ENCODE data around the gene POLR2H.

POLR2H gene

DNA sequence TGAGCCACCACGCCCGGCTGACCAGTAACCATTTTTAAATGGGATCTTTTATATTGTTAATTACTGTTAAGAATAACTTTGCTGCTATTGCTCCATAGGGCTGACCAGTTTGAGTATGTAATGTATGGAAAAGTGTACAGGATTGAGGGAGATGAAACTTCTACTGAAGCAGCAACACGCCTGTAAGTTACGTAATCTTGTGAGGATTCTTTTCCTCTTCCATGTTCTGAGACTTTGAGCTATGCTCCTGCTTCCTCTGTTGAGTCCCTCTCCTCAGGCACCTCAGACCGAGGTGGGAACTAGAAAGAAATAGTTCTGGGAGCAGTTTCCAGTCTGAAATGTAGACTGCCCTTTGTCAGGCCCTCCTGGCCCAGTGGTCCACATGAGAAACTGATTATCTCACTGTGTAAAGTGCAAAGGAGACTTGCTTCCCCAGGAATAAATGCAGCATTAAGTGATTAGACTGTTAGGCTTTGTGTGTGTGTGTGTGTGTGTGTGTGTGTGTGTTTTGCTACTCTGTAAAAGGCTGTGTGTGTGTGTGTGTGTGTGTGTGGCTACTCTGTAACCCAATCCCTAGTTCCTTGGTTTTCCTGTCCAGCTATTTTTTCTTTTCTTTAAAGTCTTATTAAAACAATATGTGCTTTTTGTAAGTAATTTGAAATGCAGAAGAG is 5.2 kb downstream of the POLR2H start:
- H3K9ac ChIP-seq (ENCODE audit: low read length): no peak overlapping the region
- peaks cover 8% of the 10 kb centered on the region for H3K79me1 ChIP-seq (ENCODE audit: low read length)
- DNase-seq: no peak
- H3K4me2 ChIP-seq (ENCODE audit: low read length): no peak overlapping the region
- H4K8ac ChIP-seq (ENCODE audit: low read depth, low read length): no peak overlapping the region
- no peak overlapping the region for H3K23ac ChIP-seq (ENCODE audit: low read length)
- H3K4me1 ChIP-seq (ENCODE audit: control insufficient read depth, low read depth, low read length): peaks cover 3% of the 10 kb centered on the region
- no peaks in the 10 kb centered on the region for H3K27me3 ChIP-seq (ENCODE audit: insufficient read depth, low read length, poor library complexity)
- no peak overlapping the region for H3K4ac ChIP-seq (ENCODE audit: low read depth, low read length)
- no peak overlapping the region for H3K18ac ChIP-seq (ENCODE audit: low read length)
- WGBS (ENCODE audit: extremely low coverage, insufficient coverage, low lambda C conversion rate): no CpG with 5 or more reads among the region's 5 CpGs
- H2BK5ac ChIP-seq (ENCODE audit: low read length): no peak overlapping the region
- no peak overlapping the region for H2BK15ac ChIP-seq (replicated peaks; ENCODE audit: low read depth)
- peaks cover 11% of the 10 kb centered on the region for H3K79me2 ChIP-seq (ENCODE audit: control insufficient read depth, insufficient read depth, low read length)
- H3K27ac ChIP-seq (ENCODE audit: low read depth, low read length): no peak overlapping the region
- H2BK120ac ChIP-seq (ENCODE audit: low read depth, low read length): no peak overlapping the region
- peaks cover 10% of the 10 kb centered on the region for H3K36me3 ChIP-seq (ENCODE audit: control insufficient read depth, insufficient read depth, low read length)
- no peak overlapping the region for H3K4me3 ChIP-seq (ENCODE audit: low read length)
- H2AK5ac ChIP-seq (ENCODE audit: low read length): no peak overlapping the region
- H4K5ac ChIP-seq (ENCODE audit: low read length): no peak overlapping the region
- H3K56ac ChIP-seq (ENCODE audit: low read length): no peak overlapping the region

DNA sequence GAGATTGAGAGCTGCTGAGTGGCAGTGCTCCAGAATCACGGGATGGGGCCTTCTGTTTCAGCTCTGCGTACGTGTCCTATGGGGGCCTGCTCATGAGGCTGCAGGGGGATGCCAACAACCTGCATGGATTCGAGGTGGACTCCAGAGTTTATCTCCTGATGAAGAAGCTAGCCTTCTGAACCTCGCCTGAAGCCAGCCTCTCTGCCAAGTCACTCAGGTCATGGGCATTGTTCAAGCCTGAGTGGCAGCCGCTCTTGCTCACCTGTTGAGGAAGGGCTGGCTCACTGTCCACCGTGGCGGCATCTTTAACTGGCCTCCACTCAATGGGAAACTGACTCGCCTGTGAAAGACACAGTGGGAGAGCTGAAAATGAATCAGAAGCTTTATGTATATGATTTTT is 6.6 kb downstream of the POLR2H start:
- DNase-seq: no peak
- H3K9ac ChIP-seq (ENCODE audit: low read length): no peak overlapping the region
- WGBS (ENCODE audit: extremely low coverage, insufficient coverage, low lambda C conversion rate): no CpG with 5 or more reads among the region's 9 CpGs
- H3K23ac ChIP-seq (ENCODE audit: low read length): no peak overlapping the region
- H3K36me3 ChIP-seq (ENCODE audit: control insufficient read depth, insufficient read depth, low read length): peaks cover 10% of the 10 kb centered on the region
- H2BK5ac ChIP-seq (ENCODE audit: low read length): no peak overlapping the region
- peaks cover 11% of the 10 kb centered on the region for H3K79me2 ChIP-seq (ENCODE audit: control insufficient read depth, insufficient read depth, low read length)
- H2AK5ac ChIP-seq (ENCODE audit: low read length): no peak overlapping the region
- no peak overlapping the region for H2BK120ac ChIP-seq (ENCODE audit: low read depth, low read length)
- no peak overlapping the region for H3K4me2 ChIP-seq (ENCODE audit: low read length)
- no peaks in the 10 kb centered on the region for H3K27me3 ChIP-seq (ENCODE audit: insufficient read depth, low read length, poor library complexity)
- H3K4me3 ChIP-seq (ENCODE audit: low read length): no peak overlapping the region
- no peak overlapping the region for H3K27ac ChIP-seq (ENCODE audit: low read depth, low read length)
- H4K8ac ChIP-seq (ENCODE audit: low read depth, low read length): no peak overlapping the region
- H3K4ac ChIP-seq (ENCODE audit: low read depth, low read length): no peak overlapping the region
- H3K18ac ChIP-seq (ENCODE audit: low read length): no peak overlapping the region
- peaks cover 3% of the 10 kb centered on the region for H3K4me1 ChIP-seq (ENCODE audit: control insufficient read depth, low read depth, low read length)
- H2BK15ac ChIP-seq (replicated peaks; ENCODE audit: low read depth): no peak overlapping the region
- no peak overlapping the region for H4K5ac ChIP-seq (ENCODE audit: low read length)
- H3K56ac ChIP-seq (ENCODE audit: low read length): no peak overlapping the region
- H3K79me1 ChIP-seq (ENCODE audit: low read length): peaks cover 8% of the 10 kb centered on the region

DNA sequence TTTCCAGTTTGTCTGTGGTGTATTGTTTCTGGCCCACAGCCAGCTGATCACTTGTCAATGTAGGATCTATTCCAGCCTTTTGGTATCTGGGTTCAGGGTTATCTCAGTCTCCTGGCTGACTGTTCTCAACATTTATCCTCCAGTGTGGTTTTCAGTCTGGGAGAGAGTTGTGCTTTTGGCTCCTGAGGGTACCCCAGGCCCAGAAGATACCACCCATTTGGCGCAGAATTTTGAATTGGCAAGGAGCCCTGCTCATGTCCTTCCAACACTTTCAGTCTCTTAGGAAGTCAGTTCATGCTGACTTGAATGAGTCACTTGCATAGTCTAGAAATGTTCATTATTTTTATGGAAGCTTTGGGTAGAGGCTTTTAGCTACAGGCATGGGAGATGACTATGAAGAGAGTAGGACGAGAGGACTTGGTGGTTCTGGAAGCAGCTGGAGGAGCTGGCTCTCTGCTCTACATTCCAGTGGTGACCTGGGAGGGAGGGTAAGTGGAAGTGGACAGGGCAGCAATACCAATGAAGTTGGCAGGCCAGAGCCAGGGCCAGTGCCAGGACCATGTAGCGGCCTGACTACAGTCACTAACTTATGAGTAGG is 7.2 kb downstream of the POLR2H start:
- H3K18ac ChIP-seq (ENCODE audit: low read length): no peak overlapping the region
- no peak overlapping the region for H3K4me3 ChIP-seq (ENCODE audit: low read length)
- H2BK5ac ChIP-seq (ENCODE audit: low read length): no peak overlapping the region
- no peak overlapping the region for H4K5ac ChIP-seq (ENCODE audit: low read length)
- H3K9ac ChIP-seq (ENCODE audit: low read length): no peak overlapping the region
- WGBS (ENCODE audit: extremely low coverage, insufficient coverage, low lambda C conversion rate): no CpG with 5 or more reads among the region's 3 CpGs
- H3K23ac ChIP-seq (ENCODE audit: low read length): no peak overlapping the region
- H3K56ac ChIP-seq (ENCODE audit: low read length): peak overlapping the region; percentile 15
- H3K4me2 ChIP-seq (ENCODE audit: low read length): no peak overlapping the region
- peaks cover 6% of the 10 kb centered on the region for H3K79me1 ChIP-seq (ENCODE audit: low read length)
- peaks cover 10% of the 10 kb centered on the region for H3K36me3 ChIP-seq (ENCODE audit: control insufficient read depth, insufficient read depth, low read length)
- H3K4me1 ChIP-seq (ENCODE audit: control insufficient read depth, low read depth, low read length): peaks cover 3% of the 10 kb centered on the region
- no peak overlapping the region for H2AK5ac ChIP-seq (ENCODE audit: low read length)
- H3K27me3 ChIP-seq (ENCODE audit: insufficient read depth, low read length, poor library complexity): no peaks in the 10 kb centered on the region
- no peak for DNase-seq
- H3K27ac ChIP-seq (ENCODE audit: low read depth, low read length): no peak overlapping the region
- no peak overlapping the region for H2BK15ac ChIP-seq (replicated peaks; ENCODE audit: low read depth)
- no peak overlapping the region for H4K8ac ChIP-seq (ENCODE audit: low read depth, low read length)
- H3K4ac ChIP-seq (ENCODE audit: low read depth, low read length): no peak overlapping the region
- peaks cover 7% of the 10 kb centered on the region for H3K79me2 ChIP-seq (ENCODE audit: control insufficient read depth, insufficient read depth, low read length)
- no peak overlapping the region for H2BK120ac ChIP-seq (ENCODE audit: low read depth, low read length)

DNA sequence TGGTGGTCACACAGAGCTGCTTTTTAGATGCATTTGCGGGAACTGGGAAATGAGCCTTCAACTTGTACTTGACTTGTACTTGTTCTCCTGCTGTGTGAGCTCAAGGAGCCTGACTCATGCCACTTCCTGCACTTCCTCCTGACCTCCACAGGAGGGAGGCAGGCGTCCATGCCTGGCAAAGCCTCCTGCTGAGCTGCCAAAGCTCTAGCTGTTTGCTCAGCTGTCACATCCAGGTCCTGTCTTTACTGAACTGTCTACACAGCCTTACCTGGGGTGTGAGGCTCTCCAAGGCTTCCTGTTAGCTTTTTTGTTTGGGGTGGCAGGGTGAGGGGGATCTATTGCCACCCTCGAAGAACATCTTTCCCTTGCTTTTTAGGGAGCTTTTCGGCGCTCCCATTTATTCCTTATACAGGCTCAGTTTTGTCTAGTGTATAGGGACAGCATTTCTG is 10.1 kb downstream of the POLR2H start:
- Histone ChIP-seq H3K18ac (ENCODE audit: low read length) (no peak overlapping the region), H3K56ac (ENCODE audit: low read length) (no peak overlapping the region), H4K8ac (ENCODE audit: low read depth, low read length) (no peak overlapping the region), H3K36me3 (ENCODE audit: control insufficient read depth, insufficient read depth, low read length) (peaks cover 8% of the 10 kb centered on the region), H3K27ac (ENCODE audit: low read depth, low read length) (no peak overlapping the region), H2BK120ac (ENCODE audit: low read depth, low read length) (no peak overlapping the region), H2BK15ac (replicated peaks; ENCODE audit: low read depth) (no peak overlapping the region), H3K4me2 (ENCODE audit: low read length) (no peak overlapping the region), H2BK5ac (ENCODE audit: low read length) (no peak overlapping the region), H4K5ac (ENCODE audit: low read length) (no peak overlapping the region), H3K27me3 (ENCODE audit: insufficient read depth, low read length, poor library complexity) (no peaks in the 10 kb centered on the region), H3K79me1 (ENCODE audit: low read length) (peaks cover 2% of the 10 kb centered on the region), H3K4ac (ENCODE audit: low read depth, low read length) (no peak overlapping the region), H3K79me2 (ENCODE audit: control insufficient read depth, insufficient read depth, low read length) (no peaks in the 10 kb centered on the region), H3K23ac (ENCODE audit: low read length) (no peak overlapping the region), H3K4me3 (ENCODE audit: low read length) (no peak overlapping the region), H3K4me1 (ENCODE audit: control insufficient read depth, low read depth, low read length) (peaks cover 3% of the 10 kb centered on the region), H3K9ac (ENCODE audit: low read length) (no peak overlapping the region), H2AK5ac (ENCODE audit: low read length) (no peak overlapping the region)
- peak; percentile 93 for DNase-seq
- no CpG with 5 or more reads among the region's 5 CpGs for WGBS (ENCODE audit: extremely low coverage, insufficient coverage, low lambda C conversion rate)

- H3K36me3 ChIP-seq (ENCODE audit: control insufficient read depth, insufficient read depth, low read length): peaks cover 5% of the 10 kb centered on the region
Measured at GRCh38 chr3:184372296-184372821, 10.8 kb downstream of the POLR2H start.

More at GRCh38 chr3:184372296-184372821, 10.8 kb downstream of the POLR2H start:
- Histone ChIP-seq H3K56ac (ENCODE audit: low read length) (peak overlapping the region; percentile 34), H3K18ac (ENCODE audit: low read length) (no peak overlapping the region), H3K79me2 (ENCODE audit: control insufficient read depth, insufficient read depth, low read length) (no peaks in the 10 kb centered on the region), H3K27ac (ENCODE audit: low read depth, low read length) (no peak overlapping the region), H3K4me2 (ENCODE audit: low read length) (no peak overlapping the region), H3K4me3 (ENCODE audit: low read length) (no peak overlapping the region), H2BK5ac (ENCODE audit: low read length) (no peak overlapping the region), H3K27me3 (ENCODE audit: insufficient read depth, low read length, poor library complexity) (no peaks in the 10 kb centered on the region), H2BK15ac (replicated peaks; ENCODE audit: low read depth) (no peak overlapping the region), H3K23ac (ENCODE audit: low read length) (no peak overlapping the region), H4K8ac (ENCODE audit: low read depth, low read length) (no peak overlapping the region), H3K4ac (ENCODE audit: low read depth, low read length) (no peak overlapping the region), H4K5ac (ENCODE audit: low read length) (no peak overlapping the region), H2AK5ac (ENCODE audit: low read length) (no peak overlapping the region), H3K4me1 (ENCODE audit: control insufficient read depth, low read depth, low read length) (peaks cover 3% of the 10 kb centered on the region), H3K9ac (ENCODE audit: low read length) (no peak overlapping the region), H3K79me1 (ENCODE audit: low read length) (no peaks in the 10 kb centered on the region), H2BK120ac (ENCODE audit: low read depth, low read length) (no peak overlapping the region)
- no CpG with 5 or more reads among the region's 8 CpGs for WGBS (ENCODE audit: extremely low coverage, insufficient coverage, low lambda C conversion rate)
- DNase-seq: no peak

Data from mesendoderm (in vitro differentiated cells).